ENCODE data around the gene DENND1A.

The DENND1A gene

GRCh38 chr9:123753016-123753415, 176.9 kb downstream of the DENND1A start:
- no peak overlapping the region for H3K9ac ChIP-seq (ENCODE audit: low read depth, low read length)
- H3K27me3 ChIP-seq (ENCODE audit: control insufficient read depth, insufficient read depth, low read length) = no peaks in the 10 kb centered on the region

GRCh38 chr9:123749580-123750202, 180.2 kb downstream of the DENND1A start:
- peaks cover 3% of the 10 kb centered on the region for H3K36me3 ChIP-seq (ENCODE audit: insufficient read depth, low read length)
- H3K9me3 ChIP-seq (replicated peaks; ENCODE audit: low read length) = no peaks in the 10 kb centered on the region
- no peaks in the 10 kb centered on the region for H3K27me3 ChIP-seq (ENCODE audit: control insufficient read depth, insufficient read depth, low read length)
- peaks cover 5% of the 10 kb centered on the region for H3K4me1 ChIP-seq (ENCODE audit: control insufficient read depth, insufficient read depth, low read length)
- no peak overlapping the region for H3K4me3 ChIP-seq (ENCODE audit: low read length)
- H3K4me2 ChIP-seq (ENCODE audit: low read length) = no peak overlapping the region
- H3K9ac ChIP-seq (ENCODE audit: low read depth, low read length) = no peak overlapping the region

More at GRCh38 chr9:123753016-123753415, 176.9 kb downstream of the DENND1A start:
- Histone ChIP-seq H3K9me3 (replicated peaks; ENCODE audit: low read length) (no peaks in the 10 kb centered on the region), H3K4me1 (ENCODE audit: control insufficient read depth, insufficient read depth, low read length) (peaks cover 5% of the 10 kb centered on the region), H3K36me3 (ENCODE audit: insufficient read depth, low read length) (peaks cover 3% of the 10 kb centered on the region), H3K4me3 (ENCODE audit: low read length) (no peak overlapping the region), H3K4me2 (ENCODE audit: low read length) (no peak overlapping the region)

DNA sequence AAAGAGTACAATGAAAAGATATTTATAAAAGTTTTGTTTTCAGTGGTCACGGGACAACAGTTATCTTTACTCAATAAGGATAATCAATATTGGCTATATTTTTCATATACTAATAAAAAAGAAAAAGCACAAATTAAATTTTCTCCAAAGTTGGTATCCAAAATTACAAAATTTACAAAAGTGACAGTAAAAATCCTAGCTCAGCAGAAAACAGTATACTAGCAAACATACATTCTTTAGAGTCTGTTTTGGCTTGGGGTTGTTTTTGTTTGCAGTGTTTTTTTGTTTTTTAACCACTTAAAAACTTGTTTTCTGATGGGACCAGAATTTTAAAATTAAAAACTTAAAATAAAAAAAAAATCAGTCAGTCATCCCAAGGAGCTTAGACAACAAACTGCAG, 183.2 kb downstream of the DENND1A start:
- H3K4me1 ChIP-seq (ENCODE audit: control insufficient read depth, insufficient read depth, low read length) = peaks cover 13% of the 10 kb centered on the region
- H3K9me3 ChIP-seq (replicated peaks; ENCODE audit: low read length) = no peaks in the 10 kb centered on the region
- no peak overlapping the region for H3K9ac ChIP-seq (ENCODE audit: low read depth, low read length)
- H3K4me3 ChIP-seq (ENCODE audit: low read length) = no peak overlapping the region
- H3K27me3 ChIP-seq (ENCODE audit: control insufficient read depth, insufficient read depth, low read length) = no peaks in the 10 kb centered on the region
- peaks cover 3% of the 10 kb centered on the region for H3K36me3 ChIP-seq (ENCODE audit: insufficient read depth, low read length)
- H3K4me2 ChIP-seq (ENCODE audit: low read length) = no peak overlapping the region

DNA sequence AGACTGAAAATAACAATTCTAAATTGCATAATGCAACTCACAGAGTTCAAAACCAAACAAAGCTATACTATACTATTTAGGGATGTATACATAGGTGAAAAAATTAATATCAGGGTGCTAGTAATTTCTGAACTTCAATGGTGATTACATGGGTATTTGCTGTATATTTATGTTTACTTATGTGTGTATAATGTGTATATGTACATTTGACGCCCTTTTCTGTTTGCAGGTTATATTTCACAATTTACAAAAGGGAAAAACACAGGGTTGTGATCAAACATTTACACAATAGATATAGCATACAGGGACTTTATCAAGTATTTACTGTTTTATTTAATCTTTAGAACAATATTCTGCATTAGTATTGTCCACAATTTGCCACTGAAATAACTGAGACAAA, 184.0 kb downstream of the DENND1A start:
- Histone ChIP-seq H3K27me3 (ENCODE audit: control insufficient read depth, insufficient read depth, low read length) (no peaks in the 10 kb centered on the region), H3K4me2 (ENCODE audit: low read length) (no peak overlapping the region), H3K4me1 (ENCODE audit: control insufficient read depth, insufficient read depth, low read length) (peaks cover 13% of the 10 kb centered on the region), H3K36me3 (ENCODE audit: insufficient read depth, low read length) (peaks cover 3% of the 10 kb centered on the region), H3K9me3 (replicated peaks; ENCODE audit: low read length) (no peaks in the 10 kb centered on the region), H3K9ac (ENCODE audit: low read depth, low read length) (no peak overlapping the region), H3K4me3 (ENCODE audit: low read length) (no peak overlapping the region)

DNA sequence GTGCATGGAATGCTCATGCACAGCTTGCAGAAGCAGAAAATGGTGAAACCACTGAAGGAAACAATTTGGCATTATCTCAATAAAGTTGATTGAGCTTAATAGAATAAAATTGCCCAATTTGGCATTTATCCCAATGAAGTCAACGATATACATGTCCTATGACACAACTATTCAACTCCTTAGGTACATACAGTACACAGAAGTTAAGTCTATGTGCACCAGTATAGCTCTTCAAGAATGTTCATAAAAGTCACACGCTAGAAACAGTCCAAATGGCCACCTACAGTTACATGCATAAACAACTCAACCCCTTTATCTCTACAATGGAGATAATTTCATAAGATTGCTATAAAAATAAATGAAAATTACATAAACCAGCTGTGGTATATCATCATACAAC, 184.5 kb downstream of the DENND1A start:
- no peak overlapping the region for H3K4me2 ChIP-seq (ENCODE audit: low read length)
- H3K27me3 ChIP-seq (ENCODE audit: control insufficient read depth, insufficient read depth, low read length) = no peaks in the 10 kb centered on the region
- no peak overlapping the region for H3K9ac ChIP-seq (ENCODE audit: low read depth, low read length)
- H3K9me3 ChIP-seq (replicated peaks; ENCODE audit: low read length) = no peaks in the 10 kb centered on the region
- H3K4me1 ChIP-seq (ENCODE audit: control insufficient read depth, insufficient read depth, low read length) = peaks cover 13% of the 10 kb centered on the region
- peaks cover 3% of the 10 kb centered on the region for H3K36me3 ChIP-seq (ENCODE audit: insufficient read depth, low read length)
- no peak overlapping the region for H3K4me3 ChIP-seq (ENCODE audit: low read length)

DNA sequence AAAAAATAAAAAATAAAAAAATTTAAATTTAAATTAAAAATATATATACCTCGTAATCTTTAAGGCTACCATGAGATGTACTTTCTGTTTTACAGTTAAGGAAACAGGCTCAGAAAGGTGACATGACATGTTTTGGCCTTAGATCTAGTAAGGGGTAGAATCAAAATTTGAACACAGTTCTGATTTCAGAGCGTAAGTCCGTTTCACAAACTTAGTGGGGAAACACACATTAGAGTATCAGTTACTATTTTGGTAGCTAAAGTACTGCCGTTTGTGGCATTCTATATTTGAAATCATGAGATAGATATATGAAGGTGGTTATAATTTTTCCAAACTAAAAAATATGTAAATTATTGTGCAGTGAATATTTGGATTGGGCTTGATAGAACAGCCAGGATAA, 186.2 kb downstream of the DENND1A start:
- no peaks in the 10 kb centered on the region for H3K36me3 ChIP-seq (ENCODE audit: insufficient read depth, low read length)
- H3K9me3 ChIP-seq (replicated peaks; ENCODE audit: low read length) = no peaks in the 10 kb centered on the region
- H3K4me1 ChIP-seq (ENCODE audit: control insufficient read depth, insufficient read depth, low read length) = peaks cover 7% of the 10 kb centered on the region
- no peak overlapping the region for H3K9ac ChIP-seq (ENCODE audit: low read depth, low read length)
- no peaks in the 10 kb centered on the region for H3K27me3 ChIP-seq (ENCODE audit: control insufficient read depth, insufficient read depth, low read length)
- H3K4me3 ChIP-seq (ENCODE audit: low read length) = no peak overlapping the region
- H3K4me2 ChIP-seq (ENCODE audit: low read length) = no peak overlapping the region

- Histone ChIP-seq H3K9ac (ENCODE audit: low read depth, low read length) (no peak overlapping the region), H3K4me1 (ENCODE audit: control insufficient read depth, insufficient read depth, low read length) (peaks cover 7% of the 10 kb centered on the region), H3K4me2 (ENCODE audit: low read length) (no peak overlapping the region), H3K27me3 (ENCODE audit: control insufficient read depth, insufficient read depth, low read length) (no peaks in the 10 kb centered on the region), H3K9me3 (replicated peaks; ENCODE audit: low read length) (no peaks in the 10 kb centered on the region), H3K36me3 (ENCODE audit: insufficient read depth, low read length) (no peaks in the 10 kb centered on the region), H3K4me3 (ENCODE audit: low read length) (no peak overlapping the region)
Observed at GRCh38 chr9:123742009-123742767, 187.7 kb downstream of the DENND1A start.

DNA sequence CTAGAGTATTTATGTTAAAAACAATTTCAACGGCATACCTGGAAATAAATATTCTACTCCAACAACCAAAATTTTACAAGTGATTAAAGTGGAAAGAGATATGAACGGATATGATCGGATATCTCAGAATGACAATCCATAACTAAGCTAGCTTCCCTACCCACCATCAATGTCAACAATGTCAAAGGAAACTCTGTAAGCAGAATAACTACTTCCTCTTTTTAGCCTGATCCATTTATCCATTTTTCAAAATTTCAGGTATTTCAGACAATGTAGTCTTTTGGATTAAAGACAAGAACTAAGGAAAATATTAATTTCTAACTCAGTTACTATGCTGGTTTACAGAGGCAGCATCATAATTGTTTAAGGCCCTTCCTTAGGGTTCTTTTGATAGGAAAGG, 188.7 kb downstream of the DENND1A start:
- H3K9me3 ChIP-seq (replicated peaks; ENCODE audit: low read length) = no peaks in the 10 kb centered on the region
- H3K4me1 ChIP-seq (ENCODE audit: control insufficient read depth, insufficient read depth, low read length) = peaks cover 7% of the 10 kb centered on the region
- no peak overlapping the region for H3K9ac ChIP-seq (ENCODE audit: low read depth, low read length)
- H3K4me2 ChIP-seq (ENCODE audit: low read length) = no peak overlapping the region
- H3K27me3 ChIP-seq (ENCODE audit: control insufficient read depth, insufficient read depth, low read length) = no peaks in the 10 kb centered on the region
- H3K4me3 ChIP-seq (ENCODE audit: low read length) = no peak overlapping the region
- no peaks in the 10 kb centered on the region for H3K36me3 ChIP-seq (ENCODE audit: insufficient read depth, low read length)

DNA sequence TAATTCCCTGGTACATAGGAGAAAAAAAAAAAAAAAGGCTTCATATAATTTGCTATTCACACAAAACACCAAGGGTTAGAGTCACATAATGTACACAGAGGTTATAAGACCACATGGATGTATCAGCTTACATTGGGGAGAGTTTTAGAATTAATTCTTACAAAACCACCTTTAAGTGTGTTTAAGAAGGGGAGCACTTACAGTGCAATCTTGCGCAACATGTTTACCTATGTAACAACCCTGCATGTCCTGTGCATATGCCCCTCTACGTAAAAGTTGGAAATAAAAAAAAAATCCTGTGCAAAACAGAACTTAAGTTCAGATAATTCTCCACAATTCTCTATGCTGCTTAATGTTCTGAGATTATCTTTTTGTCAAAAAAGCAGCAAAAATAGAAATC, 190.0 kb downstream of the DENND1A start:
- Histone ChIP-seq H3K4me1 (ENCODE audit: control insufficient read depth, insufficient read depth, low read length) (peaks cover 7% of the 10 kb centered on the region), H3K9ac (ENCODE audit: low read depth, low read length) (no peak overlapping the region), H3K4me3 (ENCODE audit: low read length) (no peak overlapping the region), H3K36me3 (ENCODE audit: insufficient read depth, low read length) (no peaks in the 10 kb centered on the region), H3K9me3 (replicated peaks; ENCODE audit: low read length) (no peaks in the 10 kb centered on the region), H3K4me2 (ENCODE audit: low read length) (no peak overlapping the region), H3K27me3 (ENCODE audit: control insufficient read depth, insufficient read depth, low read length) (no peaks in the 10 kb centered on the region)

- Histone ChIP-seq H3K4me2 (ENCODE audit: low read length) (no peak overlapping the region), H3K4me1 (ENCODE audit: control insufficient read depth, insufficient read depth, low read length) (peaks cover 7% of the 10 kb centered on the region), H3K27me3 (ENCODE audit: control insufficient read depth, insufficient read depth, low read length) (no peaks in the 10 kb centered on the region), H3K4me3 (ENCODE audit: low read length) (no peak overlapping the region), H3K9me3 (replicated peaks; ENCODE audit: low read length) (no peaks in the 10 kb centered on the region), H3K36me3 (ENCODE audit: insufficient read depth, low read length) (no peaks in the 10 kb centered on the region), H3K9ac (ENCODE audit: low read depth, low read length) (no peak overlapping the region)
Observed at GRCh38 chr9:123739387-123739786, 190.5 kb downstream of the DENND1A start.

GRCh38 chr9:123738648-123739047, 191.3 kb downstream of the DENND1A start:
- Histone ChIP-seq H3K9ac (ENCODE audit: low read depth, low read length) (no peak overlapping the region), H3K4me2 (ENCODE audit: low read length) (no peak overlapping the region), H3K9me3 (replicated peaks; ENCODE audit: low read length) (no peaks in the 10 kb centered on the region), H3K4me3 (ENCODE audit: low read length) (no peak overlapping the region), H3K4me1 (ENCODE audit: control insufficient read depth, insufficient read depth, low read length) (peaks cover 7% of the 10 kb centered on the region), H3K27me3 (ENCODE audit: control insufficient read depth, insufficient read depth, low read length) (no peaks in the 10 kb centered on the region), H3K36me3 (ENCODE audit: insufficient read depth, low read length) (no peaks in the 10 kb centered on the region)

DNA sequence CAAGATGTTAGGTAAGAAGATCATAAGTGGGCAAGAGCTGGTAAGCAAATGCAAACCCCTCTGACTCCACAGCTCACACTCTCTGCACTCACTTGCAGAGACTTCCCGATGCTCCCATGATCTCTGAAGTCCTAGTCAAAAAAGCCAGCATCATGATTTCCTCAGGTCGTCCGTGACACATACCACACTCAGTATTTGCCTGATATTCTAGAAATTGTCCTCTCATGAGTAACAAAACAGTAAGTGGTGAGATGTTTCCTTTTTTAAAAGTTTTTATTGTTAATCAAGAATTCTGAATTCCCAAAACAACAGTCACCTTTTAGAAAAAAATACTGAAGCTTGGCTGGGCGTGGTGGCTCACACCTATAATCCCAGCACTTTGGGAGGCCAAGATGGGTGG, 194.6 kb downstream of the DENND1A start:
- Histone ChIP-seq H3K9ac (ENCODE audit: low read depth, low read length) (no peak overlapping the region), H3K27me3 (ENCODE audit: control insufficient read depth, insufficient read depth, low read length) (no peaks in the 10 kb centered on the region), H3K4me1 (ENCODE audit: control insufficient read depth, insufficient read depth, low read length) (no peaks in the 10 kb centered on the region), H3K9me3 (replicated peaks; ENCODE audit: low read length) (no peaks in the 10 kb centered on the region), H3K4me2 (ENCODE audit: low read length) (no peak overlapping the region), H3K36me3 (ENCODE audit: insufficient read depth, low read length) (no peaks in the 10 kb centered on the region), H3K4me3 (ENCODE audit: low read length) (no peak overlapping the region)

All from skeletal muscle satellite cell (primary cell).